ENCODE results near the gene VSIR.

DNA sequence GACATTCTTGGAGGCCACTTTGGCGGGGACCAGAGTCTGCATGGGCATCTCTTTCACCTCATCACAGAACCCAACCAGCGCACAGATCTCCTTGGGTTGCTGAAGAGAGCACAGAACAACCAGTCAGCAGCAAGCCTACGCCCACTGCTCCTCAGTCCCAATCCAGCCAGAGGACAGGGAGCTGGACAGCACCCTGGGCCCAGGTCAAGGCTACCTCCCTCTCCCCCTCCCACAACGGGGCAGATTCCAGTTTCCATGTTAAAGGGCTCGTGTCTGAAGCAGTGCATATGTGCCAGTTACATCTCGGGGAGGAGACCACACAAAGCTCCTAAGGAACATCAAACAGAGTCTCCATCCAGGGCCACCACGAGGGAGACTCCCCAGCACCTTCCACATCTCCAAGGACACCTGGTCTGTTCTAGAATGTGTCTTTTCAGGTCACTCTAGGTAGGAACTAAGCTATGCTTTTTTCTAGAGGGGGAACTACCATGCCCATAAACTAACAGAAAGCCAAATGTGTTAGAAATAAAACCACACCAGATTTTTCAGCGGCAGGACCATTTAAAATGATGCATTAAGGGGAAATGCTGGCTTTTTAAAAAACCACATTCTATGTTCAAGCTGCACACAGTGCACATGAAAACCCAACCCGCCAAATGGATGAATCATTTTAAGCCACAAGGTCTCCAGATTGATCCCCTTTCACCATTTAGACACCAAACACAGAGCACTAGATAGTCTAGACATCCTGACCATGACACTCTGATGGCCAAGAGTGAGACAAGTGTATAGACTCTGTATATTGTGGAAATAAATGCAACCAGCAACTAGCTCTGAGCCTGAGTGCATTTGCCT is 48.8 kb upstream of the VSIR start:
- TF ChIP-seq, protein P1, sequence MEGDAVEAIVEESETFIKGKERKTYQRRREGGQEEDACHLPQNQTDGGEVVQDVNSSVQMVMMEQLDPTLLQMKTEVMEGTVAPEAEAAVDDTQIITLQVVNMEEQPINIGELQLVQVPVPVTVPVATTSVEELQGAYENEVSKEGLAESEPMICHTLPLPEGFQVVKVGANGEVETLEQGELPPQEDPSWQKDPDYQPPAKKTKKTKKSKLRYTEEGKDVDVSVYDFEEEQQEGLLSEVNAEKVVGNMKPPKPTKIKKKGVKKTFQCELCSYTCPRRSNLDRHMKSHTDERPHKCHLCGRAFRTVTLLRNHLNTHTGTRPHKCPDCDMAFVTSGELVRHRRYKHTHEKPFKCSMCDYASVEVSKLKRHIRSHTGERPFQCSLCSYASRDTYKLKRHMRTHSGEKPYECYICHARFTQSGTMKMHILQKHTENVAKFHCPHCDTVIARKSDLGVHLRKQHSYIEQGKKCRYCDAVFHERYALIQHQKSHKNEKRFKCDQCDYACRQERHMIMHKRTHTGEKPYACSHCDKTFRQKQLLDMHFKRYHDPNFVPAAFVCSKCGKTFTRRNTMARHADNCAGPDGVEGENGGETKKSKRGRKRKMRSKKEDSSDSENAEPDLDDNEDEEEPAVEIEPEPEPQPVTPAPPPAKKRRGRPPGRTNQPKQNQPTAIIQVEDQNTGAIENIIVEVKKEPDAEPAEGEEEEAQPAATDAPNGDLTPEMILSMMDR (IDR thresholded peaks at IDR 0.05), result no peak
- TF ChIP-seq EZH2 (IDR thresholded peaks at IDR 0.05; ENCODE audit: borderline replicate concordance, insufficient read depth, low read depth, low read length, poor library complexity, severe bottlenecking), result no peak
